NCI-H1092 treated with DMSO at 0.1 percent for 48 hours (cell line): ENCODE results near the gene ABLIM2.
A peak's percentile ranks its signal among the peaks of the same experiment; 100 is the strongest.
"Not testable (repeated sequence)": the region's sequence is repeated elsewhere in the genome, so short reads cannot be mapped to it uniquely, and the experiment has no call there.

ENCODE experiments used
- DNase-seq: peaks from one replicate; lab custom pipeline; 2025; lab: John Stamatoyannopoulos, UW

ABLIM2 gene

DNA sequence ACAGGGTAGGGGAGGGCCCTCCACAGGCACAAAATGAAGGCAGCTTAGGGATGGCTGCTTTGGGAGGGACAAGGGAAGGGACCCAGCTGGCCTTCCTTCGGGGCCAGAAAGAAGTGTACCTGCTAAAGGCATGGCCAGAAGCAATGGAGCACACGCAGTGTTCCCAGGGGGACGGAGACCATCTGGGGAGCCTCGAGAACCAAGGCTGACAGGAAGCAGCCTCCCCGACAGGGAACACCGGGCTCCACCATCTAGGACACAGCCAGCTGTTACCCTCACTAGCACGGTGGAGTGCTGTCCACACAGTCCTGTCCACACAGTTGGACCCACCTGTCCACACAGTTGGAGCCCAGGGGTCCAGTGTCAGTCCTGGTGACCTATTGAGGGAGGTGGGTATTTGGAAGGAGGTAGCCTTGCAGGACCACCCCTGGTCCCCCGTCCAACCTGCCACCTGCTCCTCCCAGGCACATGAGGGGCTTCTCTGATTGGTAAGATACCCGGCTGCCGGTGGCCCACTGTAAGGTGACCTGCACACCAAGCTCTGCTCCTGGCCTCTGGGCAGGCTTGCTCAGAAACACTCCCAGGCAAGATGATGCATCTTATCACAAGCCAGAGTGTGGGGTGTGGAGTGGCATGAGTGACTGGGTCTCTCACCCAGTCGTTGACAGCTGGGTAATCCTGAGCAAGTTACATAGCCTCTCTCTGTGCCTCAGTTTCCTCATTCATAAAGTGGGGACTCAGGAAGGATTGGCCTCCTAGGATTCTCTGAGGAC is 198.4 kb downstream of the ABLIM2 start:
- no peak for DNase-seq

DNA sequence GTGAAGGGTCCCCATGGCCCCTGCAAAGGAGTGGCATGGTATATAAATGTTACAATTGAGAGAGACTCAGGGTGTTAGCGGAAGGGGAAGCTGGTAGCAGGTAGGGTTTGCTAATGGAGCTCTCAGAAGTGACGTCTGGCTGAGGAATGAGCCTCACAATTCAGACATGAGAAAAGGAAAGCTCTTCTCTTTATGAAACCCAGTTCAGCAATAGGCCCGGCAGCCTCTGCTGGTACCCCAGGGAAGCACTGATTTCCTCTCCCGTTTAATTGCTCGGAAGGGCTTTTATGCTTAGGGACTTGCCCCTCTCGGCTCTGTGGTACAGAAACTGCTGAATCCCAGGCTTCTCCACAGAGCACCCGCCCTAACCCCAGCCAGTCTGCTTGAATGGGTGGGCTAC is 199.5 kb downstream of the ABLIM2 start:
- DNase-seq = no peak

DNA sequence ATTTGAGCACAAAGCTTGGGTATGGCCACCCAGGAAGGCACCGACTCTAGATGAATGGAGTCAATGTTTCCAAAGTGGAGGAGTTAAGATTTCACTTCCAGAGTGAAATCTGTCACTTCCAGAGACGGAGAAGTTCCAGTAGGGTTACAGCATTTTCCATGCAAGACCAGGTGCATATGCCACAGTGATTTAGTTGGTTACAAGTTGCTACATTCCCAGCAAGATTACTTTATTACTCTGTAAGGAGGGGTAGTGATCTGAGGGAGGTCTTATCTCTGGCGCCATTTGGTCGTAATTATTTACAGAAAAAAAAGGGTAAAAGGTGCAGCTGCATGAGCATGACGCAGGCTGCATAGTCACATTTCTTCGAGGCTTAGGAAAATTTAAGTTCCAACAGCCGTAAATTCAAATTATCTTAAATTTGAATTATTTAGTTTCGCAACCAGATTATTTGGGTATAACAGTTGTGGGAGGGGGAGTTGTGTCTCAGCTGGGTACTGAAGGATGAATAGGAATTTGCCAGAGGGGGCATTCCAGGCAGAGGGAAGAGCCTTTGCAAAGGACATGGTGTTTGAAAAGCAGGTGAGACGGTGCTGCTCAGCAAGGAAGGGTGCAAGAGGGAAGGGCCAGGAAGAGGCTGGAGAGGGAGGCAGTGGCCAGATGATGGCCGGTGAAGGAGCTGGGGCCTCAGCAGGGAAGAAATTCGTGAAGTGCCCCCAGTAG is 201.5 kb downstream of the ABLIM2 start:
- DNase-seq = no peak

DNA sequence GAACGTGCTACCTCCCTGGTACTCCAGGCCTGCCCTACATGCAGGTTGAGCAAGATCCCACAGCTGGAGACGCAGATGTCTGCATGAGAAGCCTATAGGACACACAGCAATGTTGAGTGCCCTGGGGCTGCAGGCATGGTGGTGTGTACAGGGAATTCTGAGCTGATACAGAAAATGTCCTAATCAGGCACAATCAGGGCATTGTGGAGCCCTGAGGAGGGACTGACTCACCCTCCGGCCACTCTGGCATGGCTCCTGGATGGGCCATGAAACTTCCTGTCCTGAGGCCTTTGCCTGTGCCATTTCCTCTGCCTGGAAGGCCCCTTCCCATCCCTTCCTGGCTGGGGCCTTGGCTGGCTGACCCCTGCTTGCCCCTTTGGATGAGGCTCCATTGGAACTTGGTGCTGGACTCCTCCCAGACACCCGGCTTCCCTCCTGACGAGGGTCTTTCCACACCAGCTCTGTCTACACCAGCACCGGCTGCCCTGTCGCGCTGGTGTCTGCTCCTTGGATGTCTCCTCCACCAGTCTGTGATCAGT is 202.3 kb downstream of the ABLIM2 start:
- DNase-seq = no peak

DNA sequence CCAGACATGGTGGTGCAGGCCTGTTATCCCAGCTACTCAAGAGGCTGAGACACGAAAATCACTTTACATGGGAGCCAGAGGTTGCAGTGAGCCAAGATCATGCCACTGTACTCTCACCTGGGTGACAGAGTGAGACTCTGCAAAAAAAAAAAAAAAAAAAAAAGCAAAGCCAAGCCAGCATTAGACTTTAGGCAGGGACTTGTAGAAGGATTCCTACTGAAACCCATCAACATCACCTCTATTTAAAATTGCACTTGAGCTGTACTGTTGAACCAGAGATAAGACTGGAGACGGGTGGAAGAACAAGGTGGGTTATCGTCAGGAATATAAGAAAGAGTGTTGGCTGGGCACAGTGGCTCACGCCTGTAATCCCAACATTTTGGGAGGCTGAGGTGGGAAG is 203.2 kb downstream of the ABLIM2 start:
- DNase-seq = no peak

DNA sequence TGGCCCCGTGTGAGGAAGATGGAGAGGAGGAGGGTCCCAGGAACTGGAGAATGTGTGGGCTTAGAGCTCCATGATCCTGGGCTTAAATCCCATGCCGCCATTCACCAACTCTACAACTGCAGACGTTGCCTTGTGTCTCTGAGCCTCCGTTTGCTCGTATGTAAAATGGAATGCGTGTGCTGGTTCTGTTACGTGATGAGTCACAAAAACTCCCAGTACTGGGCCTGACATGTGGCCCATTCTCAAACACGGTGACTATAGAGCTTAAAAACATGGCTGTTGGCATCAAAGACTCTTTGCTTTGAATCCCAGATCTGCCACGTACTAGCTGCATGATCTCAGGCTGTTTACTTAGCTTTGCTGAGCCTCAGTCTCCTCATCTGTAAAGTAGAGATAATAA is 206.0 kb downstream of the ABLIM2 start:
- DNase-seq = no peak

DNA sequence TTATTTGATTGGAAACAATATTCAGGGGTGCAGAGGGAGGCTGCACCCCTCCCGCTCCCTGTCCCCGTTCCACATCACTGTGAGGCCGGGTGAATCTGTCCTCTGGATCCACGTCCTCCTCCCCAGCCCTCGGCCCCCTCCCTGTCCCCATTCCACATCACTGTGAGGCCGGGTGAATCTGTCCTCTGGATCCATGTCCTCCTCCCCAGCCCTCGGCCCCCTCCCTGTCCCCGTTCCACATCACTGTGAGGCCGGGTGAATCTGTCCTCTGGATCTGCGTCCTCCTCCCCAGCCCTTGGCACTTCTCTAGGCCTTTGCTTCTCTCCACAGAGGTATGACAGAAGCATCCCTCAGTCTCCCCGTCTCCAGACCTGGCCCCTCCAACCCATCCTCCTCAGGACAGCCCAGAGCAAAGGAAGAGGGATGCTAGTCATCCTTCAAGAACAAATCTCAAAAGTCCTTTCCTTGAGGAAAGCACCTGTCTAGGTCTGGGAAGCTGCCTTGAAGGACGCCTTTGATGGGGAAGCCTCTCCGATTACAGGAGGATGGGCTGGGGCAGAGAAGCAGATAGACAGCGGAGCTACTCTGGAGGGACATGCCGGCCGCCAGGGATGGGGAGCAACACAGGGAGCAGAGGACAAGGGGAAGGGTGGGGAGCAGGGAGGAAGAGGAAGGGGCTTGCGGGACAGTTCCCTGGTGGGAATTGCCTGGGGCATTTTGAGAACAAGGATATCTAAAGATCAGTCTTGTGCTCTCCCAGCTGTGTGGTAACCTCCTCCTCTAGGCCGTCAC is 208.1 kb downstream of the ABLIM2 start:
- no peak for DNase-seq

DNA sequence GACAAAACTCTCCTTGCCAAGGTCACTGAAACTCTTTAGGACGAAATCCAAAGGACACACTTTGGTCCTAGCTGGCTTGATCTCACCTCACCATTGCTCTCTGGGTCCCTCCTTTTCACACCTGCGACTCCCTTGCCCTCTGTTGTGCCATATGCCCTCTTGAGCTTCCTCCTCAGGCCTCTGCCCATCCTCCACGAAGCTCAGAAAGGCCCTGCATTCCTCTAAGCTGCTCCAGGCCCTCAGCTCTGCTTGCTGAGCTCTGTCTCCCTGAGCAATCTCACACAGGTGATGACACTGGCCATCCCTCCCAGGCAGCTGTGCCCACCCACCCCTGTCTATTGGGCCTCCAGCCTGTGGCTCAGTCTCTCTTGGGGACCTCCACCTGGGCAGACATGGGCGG is 208.9 kb downstream of the ABLIM2 start:
- DNase-seq = no peak

DNA sequence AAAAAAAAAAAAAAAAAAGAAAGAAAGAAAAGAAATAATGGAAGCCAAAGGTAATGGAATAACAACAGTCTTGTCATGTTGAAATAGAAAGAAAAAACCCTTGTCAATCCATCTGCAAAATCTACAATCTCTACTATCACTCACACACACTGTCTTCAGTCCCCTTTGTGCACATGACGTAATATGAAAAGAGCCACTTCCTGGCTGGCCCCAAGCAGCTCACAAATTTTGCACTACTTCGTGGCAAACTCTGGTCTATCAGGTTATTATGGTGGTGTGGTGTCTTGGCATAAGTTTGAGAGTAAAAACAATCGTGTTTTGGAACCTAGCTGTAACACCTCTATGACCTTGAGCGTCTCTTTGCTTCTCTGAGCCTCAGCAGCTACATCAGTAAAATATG is 210.7 kb downstream of the ABLIM2 start:
- DNase-seq = no peak

DNA sequence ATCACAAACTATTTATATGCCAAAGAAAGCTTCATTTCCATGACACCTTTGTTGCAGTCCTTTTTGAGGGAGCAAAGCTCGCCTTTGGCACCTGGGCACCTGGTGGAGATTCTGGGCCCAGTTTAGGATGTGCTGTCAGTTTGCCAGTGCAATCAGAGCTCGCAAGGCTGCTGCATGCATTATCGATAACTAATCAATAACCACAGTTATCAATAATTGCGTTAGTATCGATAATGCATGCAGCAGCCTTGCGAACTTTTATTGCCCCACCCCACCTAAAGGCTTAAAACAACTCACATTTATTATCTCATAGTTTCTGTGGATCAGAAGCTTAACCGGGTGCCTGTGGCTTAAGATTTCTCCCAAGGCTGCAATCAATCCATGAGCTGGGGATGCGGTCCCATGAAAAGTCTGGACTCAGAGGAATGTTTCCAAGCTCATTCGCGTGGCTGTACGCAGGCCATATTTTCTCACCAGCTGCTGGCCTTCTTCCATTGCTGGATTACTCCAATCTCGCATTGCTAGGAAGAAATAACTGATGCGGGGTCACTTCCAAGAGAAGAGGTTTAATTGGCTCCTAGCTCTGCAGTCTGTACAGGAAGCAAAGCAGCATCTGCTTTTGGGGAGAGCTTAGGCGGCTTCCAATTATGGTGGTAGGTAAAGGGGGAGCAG is 212.8 kb downstream of the ABLIM2 start:
- no peak for DNase-seq

DNA sequence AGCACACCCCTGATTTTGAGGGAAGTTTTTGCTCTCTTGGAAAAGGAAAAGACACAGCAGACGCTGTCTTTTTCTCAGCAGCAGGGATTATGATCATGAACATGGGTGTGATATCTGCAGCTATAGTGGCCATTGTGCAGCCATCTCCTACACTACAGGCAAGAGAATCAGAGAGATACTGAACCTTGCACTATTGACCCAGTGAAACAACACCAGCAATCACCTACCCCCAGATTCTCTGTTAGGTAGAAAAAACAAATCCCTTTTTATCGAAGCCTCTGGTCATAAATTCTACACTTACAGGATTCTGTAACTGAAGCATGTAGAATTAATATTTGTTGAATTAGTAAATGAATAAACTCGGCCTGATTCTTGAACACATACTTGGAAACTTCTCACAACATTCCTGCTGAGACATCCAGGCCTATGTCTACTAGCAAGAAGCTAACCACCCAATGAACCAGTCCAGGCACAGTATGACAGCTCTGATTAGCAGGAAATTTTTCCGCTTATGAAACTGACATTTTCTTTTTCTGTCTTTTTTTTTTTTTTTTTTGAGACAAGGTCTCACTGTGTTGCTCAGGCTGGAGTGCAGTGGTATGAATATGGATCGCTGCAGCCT is 213.9 kb downstream of the ABLIM2 start:
- DNase-seq = no peak

DNA sequence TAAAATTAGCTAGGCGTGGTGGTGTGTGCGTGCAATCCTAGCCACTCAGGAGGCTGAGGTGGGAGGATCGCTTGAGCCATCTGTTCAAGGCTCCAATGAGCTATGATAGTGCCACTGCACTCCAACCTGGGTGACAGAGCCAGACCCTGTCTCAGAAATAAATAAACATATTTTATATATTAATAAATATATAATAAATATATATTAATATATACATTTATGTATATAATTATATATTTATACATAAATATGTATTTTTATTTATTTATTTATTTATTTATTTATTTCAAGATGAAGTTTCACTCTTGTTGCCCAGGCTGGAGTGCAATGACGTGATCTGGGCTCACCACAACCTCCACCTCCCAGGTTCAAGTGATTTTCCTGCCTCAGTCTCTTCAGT is 214.9 kb downstream of the ABLIM2 start:
- not testable (repeated sequence) for DNase-seq

DNA sequence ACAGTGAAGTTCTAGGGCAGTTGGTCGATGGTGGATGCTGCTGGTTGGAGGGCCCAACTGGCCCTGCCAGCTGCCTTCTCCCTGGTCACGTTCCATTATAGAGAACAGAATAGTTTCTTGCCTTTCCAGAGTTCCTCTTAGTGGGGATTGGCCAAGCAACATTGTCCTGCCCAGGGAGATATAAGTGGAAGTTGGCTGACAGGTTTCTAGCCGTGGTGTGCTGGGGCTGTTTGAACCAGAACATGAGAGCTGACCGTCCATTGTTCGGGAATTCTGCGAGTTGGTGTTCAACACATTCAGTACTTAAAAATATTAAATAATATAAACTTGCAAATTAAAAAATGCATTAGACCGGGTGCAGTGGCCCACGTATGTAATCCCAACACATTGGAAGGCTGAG is 215.4 kb downstream of the ABLIM2 start:
- DNase-seq = no peak

DNA sequence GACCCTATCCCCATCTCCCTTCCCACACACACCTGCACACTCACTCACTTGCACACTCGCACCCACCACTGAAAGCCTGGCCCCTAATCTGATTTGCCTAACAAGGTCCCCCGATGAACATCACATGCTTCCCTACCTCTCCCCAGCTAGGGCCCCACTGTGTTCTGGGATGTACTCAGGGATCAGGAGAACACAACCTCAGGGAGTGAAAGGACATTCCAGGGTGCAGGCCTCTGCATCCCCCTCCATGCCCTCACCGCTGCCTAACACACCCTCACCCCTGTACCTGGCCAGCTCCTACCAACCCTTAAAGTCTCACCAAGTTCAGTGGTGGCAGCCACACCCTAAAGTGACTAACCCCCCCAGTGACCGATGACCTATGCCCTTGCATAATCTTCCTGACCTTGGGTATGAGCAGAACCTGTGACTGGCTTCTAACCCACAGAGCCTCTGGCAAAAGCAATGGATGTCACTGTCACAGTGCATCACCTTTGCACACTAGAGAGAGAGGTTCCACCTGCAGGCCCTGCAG is 216.6 kb downstream of the ABLIM2 start:
- no peak for DNase-seq

DNA sequence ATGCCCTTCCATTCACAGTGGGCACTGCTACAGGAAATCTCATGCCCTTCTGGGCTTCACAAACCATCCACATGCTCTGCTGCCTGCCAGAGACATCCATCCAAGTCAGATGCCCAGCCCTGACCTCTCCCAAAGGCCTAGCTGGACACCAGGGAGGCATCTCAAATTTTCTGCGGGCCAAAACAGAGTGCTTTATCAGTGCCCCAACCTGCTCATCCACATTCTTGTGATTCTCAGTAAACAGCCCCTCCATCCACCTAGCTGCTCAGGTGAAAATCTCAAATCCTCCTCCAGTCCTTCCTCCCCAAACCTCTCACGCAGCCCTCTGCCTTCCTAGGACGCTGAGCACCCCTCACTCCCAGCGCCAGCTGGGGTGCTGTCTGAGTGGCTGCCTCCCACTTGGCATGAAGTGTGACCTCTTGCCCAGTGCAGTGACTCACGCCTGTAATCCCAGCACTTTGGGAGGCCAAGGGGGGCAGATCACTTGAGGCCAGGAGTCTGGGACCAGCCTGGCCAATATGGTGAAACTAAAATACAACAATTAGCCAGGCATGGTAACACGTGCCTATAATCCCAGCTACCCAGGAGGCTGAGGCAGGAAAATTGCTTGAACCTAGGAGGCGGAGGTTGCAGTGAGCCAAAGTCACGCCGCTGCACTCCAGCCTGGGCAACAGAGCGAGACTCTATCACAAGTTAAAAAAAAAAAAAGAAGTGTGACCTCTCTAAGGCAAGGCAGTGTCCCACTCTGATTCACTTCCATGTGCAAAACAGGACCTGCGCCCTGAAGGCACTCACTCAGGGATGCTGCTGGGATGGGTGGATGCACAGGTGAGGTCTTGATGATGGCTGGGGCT is 217.3 kb downstream of the ABLIM2 start:
- no peak for DNase-seq

DNA sequence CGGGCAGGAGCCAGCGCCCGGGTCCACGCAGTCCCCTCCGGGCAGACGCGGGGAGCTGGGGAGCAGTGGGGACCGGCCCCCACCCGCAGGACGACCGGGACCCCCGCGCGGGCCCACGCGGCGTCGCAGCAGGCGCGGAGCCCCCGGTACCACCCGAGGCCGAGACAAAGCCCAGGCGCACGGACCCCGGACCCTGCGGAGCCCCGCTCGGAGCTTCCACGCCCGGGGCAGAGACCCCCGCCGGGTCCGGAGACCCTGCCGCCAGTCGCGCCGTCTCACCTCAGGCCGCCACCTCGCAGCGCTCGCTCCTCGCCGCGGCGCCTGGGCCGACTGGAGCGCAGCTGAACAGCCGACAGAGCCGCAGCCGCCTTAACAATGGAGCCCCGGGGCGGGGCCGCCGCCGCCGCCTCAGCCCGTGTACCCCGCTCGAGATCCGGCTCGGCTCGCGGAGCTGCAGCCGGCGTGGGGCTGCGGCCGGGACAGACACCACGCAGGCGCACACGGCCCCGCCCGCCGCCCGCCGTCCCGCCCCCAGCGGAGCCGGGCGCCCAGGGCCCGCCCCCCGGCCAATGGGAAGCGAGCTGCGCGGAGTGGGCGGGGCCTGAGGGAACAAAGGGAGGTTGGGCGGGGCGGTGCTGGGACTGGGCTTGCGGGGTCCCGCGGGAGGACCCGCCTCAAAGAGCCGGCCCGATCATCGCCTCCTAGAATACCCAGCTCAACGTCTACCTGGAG is 219.1 kb downstream of the ABLIM2 start, which contains the start of gene AFAP1:
AFAP1 (minus strand) TSS at position 485 of the 732 bp plus-strand sequence. CDS start 67,783 bp downstream, outside the sequence.
- peak; percentile 82 for DNase-seq

DNA sequence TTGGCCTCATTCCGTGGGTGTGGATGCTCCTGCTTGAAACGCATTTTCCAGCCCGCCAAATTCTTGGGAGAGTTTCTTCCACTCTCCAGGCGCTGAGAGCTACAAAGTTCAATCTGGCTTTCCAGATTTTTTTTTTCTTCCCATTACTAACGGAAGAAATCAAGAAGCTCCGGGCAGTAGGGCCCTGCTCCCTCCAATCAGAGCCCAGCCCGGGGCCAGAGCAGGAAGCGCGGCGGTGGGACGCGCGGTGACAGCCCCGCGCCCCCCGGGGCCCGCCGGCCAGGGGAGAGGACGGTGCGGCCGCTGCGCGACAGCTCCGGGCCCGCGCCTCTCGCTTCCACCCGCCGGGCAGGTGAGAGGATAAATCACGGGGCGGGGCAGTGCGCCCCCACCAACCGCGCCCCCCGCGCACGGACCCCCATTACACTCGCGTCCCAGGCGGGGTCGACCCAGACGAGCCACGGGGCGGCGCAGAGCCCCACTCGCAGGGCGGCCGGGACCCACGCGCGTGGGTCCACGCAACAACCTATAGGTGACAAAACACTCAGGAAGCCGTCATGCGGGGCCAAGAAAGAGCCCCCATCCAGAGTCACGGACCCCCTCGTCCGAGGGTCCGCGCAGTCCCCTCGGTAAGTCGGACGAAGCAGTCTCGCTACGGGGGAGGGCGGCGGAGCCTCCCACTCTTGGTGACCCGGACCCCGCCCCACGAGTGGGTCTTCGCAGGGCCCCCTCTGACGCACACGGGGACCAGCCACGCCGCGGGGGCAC is 219.8 kb downstream of the ABLIM2 start:
- DNase-seq = no peak

DNA sequence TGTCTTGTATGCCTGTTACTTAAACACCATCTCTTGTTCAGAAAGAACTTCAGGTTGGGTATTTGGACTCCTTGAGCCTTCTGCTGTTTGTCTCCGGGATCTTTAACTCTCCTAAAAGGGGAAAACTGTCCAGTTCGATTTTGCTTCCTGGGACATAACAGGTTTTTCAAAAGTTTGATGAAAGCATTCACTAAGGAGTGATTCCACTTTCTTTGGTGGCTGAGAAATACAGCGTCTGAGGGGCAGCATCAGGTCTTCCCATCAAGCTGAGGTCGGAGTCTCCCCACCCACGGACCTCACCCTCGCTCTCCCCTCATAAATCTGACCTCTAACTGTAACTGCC is 220.4 kb downstream of the ABLIM2 start:
- DNase-seq = no peak

DNA sequence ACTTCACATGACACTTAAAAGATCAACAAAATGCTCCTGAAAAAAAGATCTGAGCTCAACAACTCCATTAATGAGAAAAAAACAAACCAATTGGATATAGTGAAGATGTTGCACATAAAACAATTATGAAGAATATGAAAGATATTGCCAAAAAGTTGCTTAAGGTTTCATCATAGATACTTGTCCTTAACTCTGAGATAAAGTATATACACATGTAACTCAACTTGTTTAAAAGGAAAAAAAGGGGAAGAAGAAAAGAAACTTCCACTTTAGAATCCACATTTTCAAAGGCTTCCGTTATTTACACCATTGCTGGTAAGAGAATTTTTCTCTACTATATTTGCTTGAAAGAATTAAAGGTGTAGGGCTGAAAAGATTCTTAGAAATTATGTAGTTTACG is 221.6 kb downstream of the ABLIM2 start:
- DNase-seq = no peak
